Left hindlimb (tissue), 1 donor: ENCODE measurements around the gene INTS3.

ENCODE experiments used
- DNase-seq: peaks from one replicate; pipeline ENCODE4 v3.0.0-alpha.2; 2018

Gene INTS3

GRCh38 chr1:153798468-153798780, 70.6 kb downstream of the INTS3 start:
- no peak for DNase-seq

DNA sequence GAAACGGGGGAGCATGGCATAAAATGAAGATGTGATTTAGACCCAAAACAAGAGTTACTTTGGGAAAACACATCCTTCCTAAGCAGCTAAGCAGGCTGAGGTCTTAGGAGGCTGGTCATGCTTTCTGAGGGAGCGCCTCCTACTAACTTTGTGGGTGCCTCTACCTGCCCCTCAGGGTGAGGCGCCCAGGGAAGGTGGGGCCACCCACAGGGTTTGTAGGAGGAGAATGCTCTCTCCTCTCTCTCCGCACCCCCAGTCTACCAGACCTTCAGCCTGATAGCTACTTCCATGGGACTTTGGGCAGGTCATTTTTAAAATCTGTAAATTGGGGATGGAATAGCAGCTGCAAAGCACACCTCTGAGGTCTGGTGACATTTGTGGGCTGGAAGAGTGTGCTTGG, 71.2 kb downstream of the INTS3 start:
- no peak for DNase-seq

GRCh38 chr1:153799566-153800465, 72.0 kb downstream of the INTS3 start:
- no peak for DNase-seq

GRCh38 chr1:153800516-153800915, 72.7 kb downstream of the INTS3 start:
- DNase-seq, result no peak

DNA sequence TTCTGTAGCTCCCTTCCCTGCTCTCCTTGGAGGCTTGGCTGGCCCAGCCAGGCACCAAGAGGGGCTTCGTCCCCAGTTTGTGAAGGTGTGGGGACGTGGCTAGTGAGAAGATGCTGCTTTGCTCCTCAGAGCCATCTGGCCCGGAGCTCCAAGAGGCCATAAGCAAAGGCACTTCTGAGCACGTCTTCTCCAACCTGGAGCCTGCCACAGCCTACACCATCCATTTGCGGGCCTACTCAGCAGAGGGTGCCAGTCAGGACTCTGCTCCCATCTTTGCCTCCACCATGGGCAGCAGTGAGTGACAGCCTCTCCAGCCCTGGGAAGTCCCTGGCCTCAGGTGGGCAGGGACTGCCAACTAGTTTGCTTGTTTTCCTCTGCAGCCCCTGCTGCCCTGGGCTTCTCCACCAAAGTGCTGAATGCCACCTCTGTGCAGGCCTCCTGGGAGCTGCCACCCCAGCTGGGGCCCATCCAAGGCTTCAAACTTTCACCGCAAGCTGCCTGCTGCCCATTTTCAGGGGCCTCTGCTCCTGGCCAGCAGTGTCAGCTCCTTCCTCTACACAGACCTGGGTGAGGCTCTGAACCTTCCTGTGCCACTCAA, 73.3 kb downstream of the INTS3 start:
- DNase-seq, result no peak

- DNase-seq, result no peak
Observed at GRCh38 chr1:153801786-153802697, 74.2 kb downstream of the INTS3 start.

DNA sequence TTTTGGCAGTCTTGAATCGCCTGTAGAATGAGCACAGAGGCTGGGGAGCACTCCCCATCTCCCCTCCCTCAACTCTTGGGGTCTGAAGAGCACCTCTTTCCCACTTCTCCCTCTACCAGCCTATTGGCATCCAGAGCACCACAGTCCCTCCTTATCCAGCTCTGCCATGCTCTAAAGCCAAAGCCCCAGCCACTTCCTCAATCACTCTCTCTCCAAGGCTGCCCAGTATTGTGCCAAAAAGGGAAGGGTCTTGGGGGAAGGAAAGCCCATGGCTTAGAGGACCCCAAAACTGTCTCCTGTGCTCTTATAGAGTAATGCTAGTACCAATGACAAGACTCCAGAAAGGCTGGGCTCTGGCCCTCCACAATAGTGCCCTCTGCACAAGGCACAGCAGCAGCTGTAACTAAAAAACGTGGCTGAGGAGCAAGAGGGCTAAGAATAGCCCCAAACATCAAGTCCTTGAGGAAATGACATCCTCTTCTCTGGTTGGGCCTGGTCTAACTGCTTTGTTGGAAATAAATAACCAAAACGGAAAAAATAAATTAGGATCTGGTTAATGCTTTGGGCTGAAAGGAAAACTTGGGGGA, 75.7 kb downstream of the INTS3 start:
- no peak for DNase-seq

- no peak for DNase-seq
Observed at GRCh38 chr1:153804112-153804511, 76.3 kb downstream of the INTS3 start.

DNA sequence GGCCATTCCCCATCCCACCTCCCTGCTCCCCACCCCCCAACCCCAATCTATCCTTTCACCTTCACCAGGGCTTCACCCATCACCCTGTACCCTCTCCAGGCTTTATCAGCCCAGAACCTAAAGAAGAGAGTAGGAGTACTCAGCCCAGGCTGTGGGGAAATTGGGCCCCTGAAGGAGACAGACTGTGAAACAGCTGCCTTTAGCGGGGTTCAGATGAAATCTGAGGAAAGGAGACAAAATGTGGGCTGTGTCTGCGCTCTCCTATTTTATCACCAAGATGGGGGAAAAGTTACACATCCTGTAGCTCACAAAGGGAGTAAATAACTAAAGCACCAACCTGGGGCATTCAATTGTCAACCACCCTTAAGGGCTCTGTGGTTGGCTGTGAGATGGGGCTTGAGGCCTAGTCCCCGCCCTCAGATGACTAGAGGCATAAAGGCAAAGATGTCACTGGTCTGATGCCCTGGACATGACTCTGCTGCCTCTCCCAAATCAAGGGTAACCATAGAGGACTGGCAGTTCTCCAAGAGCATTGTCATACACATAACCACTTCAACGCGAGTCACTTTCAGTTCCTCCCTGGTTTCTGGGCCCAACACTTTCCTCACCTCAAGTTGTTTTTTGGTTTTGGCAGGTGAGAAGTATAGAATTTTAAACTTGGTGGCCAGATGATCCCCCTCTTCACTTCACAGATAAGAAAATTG, 77.3 kb downstream of the INTS3 start:
- DNase-seq, result no peak

GRCh38 chr1:153805886-153806719, 78.3 kb downstream of the INTS3 start:
- DNase-seq, result no peak

DNA sequence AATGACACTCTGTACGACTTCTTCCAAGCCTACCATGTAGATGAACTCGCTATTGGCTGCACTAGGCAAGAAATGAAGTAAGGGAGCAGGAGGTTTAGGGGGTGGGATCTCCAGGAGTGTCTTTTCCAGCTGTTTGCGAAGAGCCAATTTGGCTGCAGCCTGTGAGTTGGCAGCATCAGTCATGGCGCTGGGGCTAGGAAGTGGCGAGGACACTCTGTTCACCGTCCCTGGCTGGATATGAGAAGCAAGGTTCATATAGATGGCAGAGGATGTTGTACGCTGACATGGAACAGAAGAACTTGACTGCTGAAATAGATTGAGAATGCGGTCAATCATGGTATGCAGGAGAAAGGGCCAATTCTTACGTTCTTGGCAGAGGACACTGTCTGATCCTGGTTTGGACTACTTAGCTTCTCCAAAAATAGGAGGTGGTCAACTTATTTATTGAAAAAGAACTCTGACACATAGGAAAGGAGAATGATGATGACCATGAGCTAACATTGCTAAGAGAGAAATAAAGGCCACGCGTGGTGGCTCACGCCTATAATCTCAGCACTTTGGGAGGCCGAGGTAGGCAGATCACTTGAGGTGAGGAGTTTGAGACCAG, 88.5 kb downstream of the INTS3 start:
- no peak for DNase-seq

DNA sequence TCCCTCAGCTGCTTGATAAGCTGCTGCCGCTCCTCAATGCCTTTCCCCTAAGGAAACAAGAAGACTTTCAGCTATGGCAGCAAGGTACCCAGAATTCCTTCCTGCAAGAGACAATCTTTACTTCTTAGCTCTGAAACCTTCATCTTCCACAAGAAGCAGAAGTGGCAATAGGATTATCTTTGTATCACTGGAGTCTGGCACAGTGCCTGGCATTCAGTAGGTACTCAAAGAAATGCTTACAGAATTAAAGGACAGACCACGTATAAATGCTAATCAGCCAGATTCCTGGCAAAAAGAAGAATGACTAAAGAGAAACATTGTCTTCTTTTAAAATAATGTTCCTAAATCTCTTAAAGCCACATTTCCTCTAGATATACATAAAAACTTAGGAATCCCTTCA, 91.0 kb downstream of the INTS3 start:
- no peak for DNase-seq
